DOHH2 (cell line): ENCODE results near the gene TBX6.

ENCODE experiments used
- H3F3A ChIP-seq: fragments of 200-600 bp; sonication (generic), shearing (Covaris generic); 2 replicates; pipeline ENCODE4 v1.6.0; 2016; ENCODE audit warnings: antibody characterized with exemption, mild to moderate bottlenecking; ENCODE audit not compliant: control insufficient read depth, insufficient read depth
- H3K27ac ChIP-seq: fragments of 200-600 bp; sonication (generic); 2 replicates; pipeline ENCODE4 v1.5.1; 2014; ENCODE audit warnings: low read depth, mild to moderate bottlenecking, low read length, moderate library complexity
- H3K27me3 ChIP-seq: fragments of 200-600 bp; sonication (generic); 2 replicates; pipeline ENCODE4 v1.6.1; 2014; ENCODE audit warnings: mild to moderate bottlenecking, low read length, mixed read lengths; ENCODE audit not compliant: control insufficient read depth
- H3K36me3 ChIP-seq: fragments of 200-600 bp; sonication (generic); 2 replicates; pipeline ENCODE4 v1.6.1; 2014; ENCODE audit warnings: mild to moderate bottlenecking, low read length, moderate library complexity, mixed read lengths; ENCODE audit not compliant: control insufficient read depth
- H3K4me1 ChIP-seq: fragments of 200-600 bp; sonication (generic); 2 replicates; pipeline ENCODE4 v1.6.1; 2014; ENCODE audit warnings: mild to moderate bottlenecking, low read length, mixed read lengths; ENCODE audit not compliant: control insufficient read depth
- H3K4me2 ChIP-seq: fragments of 200-600 bp; sonication (generic); 2 replicates; pipeline ENCODE4 v1.6.0; 2014; ENCODE audit warnings: mild to moderate bottlenecking, low read length, moderate library complexity
- H3K4me3 ChIP-seq: fragments of 200-600 bp; sonication (generic); 2 replicates; pipeline ENCODE4 v1.5.1; 2014; ENCODE audit warnings: mild to moderate bottlenecking, low read length, mixed read lengths
- H3K79me2 ChIP-seq: fragments of 200-600 bp; sonication (generic); 2 replicates; pipeline ENCODE4 v1.6.1; 2014; ENCODE audit warnings: mild to moderate bottlenecking, low read length, mixed read lengths; ENCODE audit not compliant: control insufficient read depth
- H3K9me2 ChIP-seq: fragments of 200-600 bp; sonication (generic); replicated peaks from 2 replicates; pipeline ENCODE4 v1.6.1; 2014; ENCODE audit warnings: mild to moderate bottlenecking, low read length, mixed read lengths; ENCODE audit not compliant: control insufficient read depth
- H3K9me3 ChIP-seq: fragments of 200-600 bp; sonication (generic); 2 replicates; pipeline ENCODE4 v1.6.1; 2014; ENCODE audit warnings: antibody characterized with exemption, low read length, mixed read lengths; ENCODE audit not compliant: control insufficient read depth, insufficient read depth
- H4K20me1 ChIP-seq: fragments of 200-600 bp; sonication (generic); 2 replicates; pipeline ENCODE4 v1.6.0; 2014; ENCODE audit warnings: low read depth, mild to moderate bottlenecking, antibody characterized with exemption, low read length, moderate library complexity; ENCODE audit not compliant: control insufficient read depth, insufficient read depth
- EZH2phosphoT487 ChIP-seq: fragments of 200-600 bp; sonication (generic); IDR thresholded peaks from 2 replicates; pipeline ENCODE4 v1.6.1; 2017; ENCODE audit warnings: borderline replicate concordance, mild to moderate bottlenecking, antibody characterized with exemption, low read length, moderate library complexity, mixed read lengths
- TF ChIP-seq, protein P1 (sequence below): fragments of 200-600 bp; sonication (generic); IDR thresholded peaks from one replicate; pipeline ENCODE4 v1.5.1; 2014; ENCODE audit warnings: antibody characterized with exemption, mild to moderate bottlenecking, low read depth, low read length; ENCODE audit not compliant: poor library complexity, severe bottlenecking

TBX6 gene

DNA sequence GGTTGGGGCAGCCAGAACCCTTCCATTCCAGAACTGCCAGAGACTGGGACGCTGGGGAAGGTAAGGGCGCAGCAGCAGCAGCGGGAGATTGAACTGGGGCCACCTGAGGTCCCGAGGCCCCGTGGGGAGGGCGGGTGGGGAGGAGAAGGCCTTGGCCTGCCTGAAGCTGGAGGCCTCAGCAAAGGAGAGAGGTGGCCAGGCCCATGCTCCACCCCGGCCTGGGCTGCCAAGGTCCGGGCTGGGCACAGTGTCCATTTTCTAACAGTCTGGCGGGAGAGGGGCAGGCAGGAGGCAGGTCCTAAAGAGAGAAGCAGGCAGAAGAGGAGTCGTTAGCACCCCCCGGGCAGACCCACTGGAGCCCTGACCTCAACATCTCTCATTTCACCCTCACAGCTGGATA is 22.7 kb upstream of the TBX6 start:
- Histone ChIP-seq H3F3A (0 out of 2 replicates have a peak, but pooled peaks cover 2% of the 10 kb centered on the region), H3K4me1 (peaks cover 22% of the 10 kb centered on the region), H3K9me2 (no peaks in the 10 kb centered on the region), H3K36me3 (peaks cover 23% of the 10 kb centered on the region), H3K27ac (no peak overlapping the region), H3K4me2 (no peak overlapping the region), H3K79me2 (no peaks in the 10 kb centered on the region), H3K27me3 (no peaks in the 10 kb centered on the region), H3K9me3 (no peaks in the 10 kb centered on the region), H3K4me3 (no peak overlapping the region), H4K20me1 (no peaks in the 10 kb centered on the region)
- no peak for TF ChIP-seq EZH2phosphoT487
- TF ChIP-seq, protein P1, sequence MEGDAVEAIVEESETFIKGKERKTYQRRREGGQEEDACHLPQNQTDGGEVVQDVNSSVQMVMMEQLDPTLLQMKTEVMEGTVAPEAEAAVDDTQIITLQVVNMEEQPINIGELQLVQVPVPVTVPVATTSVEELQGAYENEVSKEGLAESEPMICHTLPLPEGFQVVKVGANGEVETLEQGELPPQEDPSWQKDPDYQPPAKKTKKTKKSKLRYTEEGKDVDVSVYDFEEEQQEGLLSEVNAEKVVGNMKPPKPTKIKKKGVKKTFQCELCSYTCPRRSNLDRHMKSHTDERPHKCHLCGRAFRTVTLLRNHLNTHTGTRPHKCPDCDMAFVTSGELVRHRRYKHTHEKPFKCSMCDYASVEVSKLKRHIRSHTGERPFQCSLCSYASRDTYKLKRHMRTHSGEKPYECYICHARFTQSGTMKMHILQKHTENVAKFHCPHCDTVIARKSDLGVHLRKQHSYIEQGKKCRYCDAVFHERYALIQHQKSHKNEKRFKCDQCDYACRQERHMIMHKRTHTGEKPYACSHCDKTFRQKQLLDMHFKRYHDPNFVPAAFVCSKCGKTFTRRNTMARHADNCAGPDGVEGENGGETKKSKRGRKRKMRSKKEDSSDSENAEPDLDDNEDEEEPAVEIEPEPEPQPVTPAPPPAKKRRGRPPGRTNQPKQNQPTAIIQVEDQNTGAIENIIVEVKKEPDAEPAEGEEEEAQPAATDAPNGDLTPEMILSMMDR = no peak

DNA sequence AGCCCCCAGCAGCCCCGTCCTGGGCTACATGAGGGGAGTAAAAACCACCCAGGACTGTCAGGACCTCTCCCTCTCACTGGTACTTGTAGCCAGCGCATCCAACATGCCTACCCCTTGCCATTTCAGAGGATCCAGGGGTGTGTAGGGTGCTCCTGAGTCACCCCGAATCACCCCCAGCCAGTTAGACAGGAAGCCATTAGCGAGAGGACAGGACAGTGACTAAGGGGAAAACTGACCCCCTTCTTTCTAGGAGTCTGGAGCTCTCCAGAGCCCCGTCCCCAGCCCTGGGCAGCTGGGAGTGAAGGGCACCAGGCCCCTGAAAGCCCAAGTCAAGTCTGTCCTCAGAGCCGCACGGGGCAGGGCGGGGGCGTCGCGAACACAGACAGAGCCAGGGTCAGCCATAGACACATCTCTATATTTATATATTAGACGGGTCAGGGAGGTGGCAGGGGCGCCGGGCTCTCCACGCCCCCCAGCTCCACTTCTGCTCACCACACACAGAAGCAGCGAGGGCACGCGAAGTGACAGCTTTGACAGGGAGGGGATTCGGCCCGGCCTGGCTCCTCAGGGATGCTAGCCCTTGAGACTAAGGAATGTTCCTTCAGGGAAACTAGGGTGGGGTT is 22.1 kb upstream of the TBX6 start:
- no peak overlapping the region for H3K4me3 ChIP-seq
- no peaks in the 10 kb centered on the region for H3K9me3 ChIP-seq
- H3K4me1 ChIP-seq = peaks cover 22% of the 10 kb centered on the region
- H3K27me3 ChIP-seq = no peaks in the 10 kb centered on the region
- H4K20me1 ChIP-seq = no peaks in the 10 kb centered on the region
- no peak for TF ChIP-seq EZH2phosphoT487
- TF ChIP-seq, protein P1 = no peak
- no peaks in the 10 kb centered on the region for H3K9me2 ChIP-seq
- H3K79me2 ChIP-seq = no peaks in the 10 kb centered on the region
- H3K36me3 ChIP-seq = peaks cover 20% of the 10 kb centered on the region
- no peak overlapping the region for H3K27ac ChIP-seq
- no peak overlapping the region for H3K4me2 ChIP-seq
- no peaks in the 10 kb centered on the region for H3F3A ChIP-seq

DNA sequence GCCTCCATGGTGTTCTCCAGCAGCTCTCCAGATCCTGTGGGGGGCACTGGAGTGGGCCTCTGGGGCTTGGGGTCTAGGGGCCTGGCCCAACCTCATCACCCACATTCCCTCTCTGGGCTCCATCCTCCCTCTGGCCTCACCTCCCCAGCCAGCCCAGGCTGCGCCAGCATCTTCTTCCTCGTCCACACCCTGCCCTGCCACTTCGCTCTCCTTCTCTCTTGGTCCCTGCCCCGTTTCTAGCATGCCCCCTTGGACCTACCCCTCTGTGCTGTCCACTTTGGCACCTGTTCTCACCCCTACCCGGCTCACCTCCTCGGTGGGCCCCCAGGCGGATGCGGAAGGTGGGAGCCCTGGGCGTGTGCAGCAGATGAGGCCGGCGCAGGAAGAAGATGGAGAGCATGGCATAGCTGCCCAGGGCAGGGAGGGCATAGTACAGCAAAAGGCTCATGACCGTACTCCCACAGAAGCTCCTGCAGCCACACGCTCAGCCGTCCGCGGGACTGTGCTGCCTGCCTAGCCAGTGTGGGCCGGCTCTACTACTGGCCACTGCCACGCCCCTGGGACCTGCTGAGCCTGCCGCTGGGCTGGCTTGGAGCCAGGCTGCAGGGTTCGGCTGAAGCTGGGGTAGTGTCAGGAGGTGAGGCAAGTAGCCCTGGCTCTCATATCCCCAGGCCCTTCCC is 21.4 kb upstream of the TBX6 start, which contains the start of gene GDPD3:
Gene GDPD3, minus strand, starts transcription at position 507 of the 680 bp plus-strand sequence. Its CDS starts 59 bp downstream, at position 448.
- Histone ChIP-seq H3K9me3 (no peaks in the 10 kb centered on the region), H3F3A (no peaks in the 10 kb centered on the region), H3K9me2 (no peaks in the 10 kb centered on the region), H3K4me2 (peak within 1 kb of the TSS; percentile 21; the same call in 1 of the 2 replicates), H3K27me3 (no peaks in the 10 kb centered on the region), H3K4me3 (no peak within 1 kb of the TSS), H3K36me3 (peaks cover 20% of the 10 kb centered on the region), H4K20me1 (no peaks in the 10 kb centered on the region), H3K27ac (no peak within 1 kb of the TSS), H3K4me1 (peaks cover 22% of the 10 kb centered on the region), H3K79me2 (no peaks in the 10 kb centered on the region)
- TF ChIP-seq, protein P1 = no peak
- no peak for TF ChIP-seq EZH2phosphoT487
